ENCODE results near the gene POP7.
"Not testable (repeated sequence)": the region's sequence is repeated elsewhere in the genome, so short reads cannot be mapped to it uniquely, and the experiment has no call there.

POP7 gene

GRCh38 chr7:100705753-100706671 lies at the start of gene POP7:
Gene POP7, plus strand, starts transcription at chr7:100706121. Its CDS starts 710 bp downstream, at chr7:100706831.
- no peak for TF ChIP-seq CTCF (IDR thresholded peaks at IDR 0.05; ENCODE audit: low read depth, low read length, poor library complexity, severe bottlenecking)
- no peak for TF ChIP-seq EZH2phosphoT487 (IDR thresholded peaks at IDR 0.05; ENCODE audit: borderline replicate concordance, low read length)
- Histone ChIP-seq H3K4me2 (ENCODE audit: low read length) (peak within 1 kb of the TSS; percentile 88), H3K27ac (ENCODE audit: low read depth, low read length) (peak within 1 kb of the TSS; percentile 69), H3K4me3 (ENCODE audit: low read length) (peak within 1 kb of the TSS; percentile 90), H3K27me3 (ENCODE audit: control insufficient read depth, low read length) (peaks cover 14% of the 10 kb centered on the region; the same call in 1 of the 2 replicates), H3K36me3 (ENCODE audit: control insufficient read depth, low read length) (peaks cover 29% of the 10 kb centered on the region), H3K9me2 (replicated peaks; ENCODE audit: control insufficient read depth, low read length) (no peaks in the 10 kb centered on the region), H3K9me3 (ENCODE audit: control insufficient read depth, insufficient read depth, low read length) (no peaks in the 10 kb centered on the region), H3F3A (ENCODE audit: control insufficient read depth, insufficient read depth) (no peaks in the 10 kb centered on the region), H4K20me1 (ENCODE audit: control insufficient read depth, insufficient read depth, low read depth, low read length) (peaks cover 7% of the 10 kb centered on the region), H3K79me2 (ENCODE audit: control insufficient read depth, low read length) (peaks cover 26% of the 10 kb centered on the region), H3K4me1 (ENCODE audit: control insufficient read depth, low read length) (peaks cover 18% of the 10 kb centered on the region)

DNA sequence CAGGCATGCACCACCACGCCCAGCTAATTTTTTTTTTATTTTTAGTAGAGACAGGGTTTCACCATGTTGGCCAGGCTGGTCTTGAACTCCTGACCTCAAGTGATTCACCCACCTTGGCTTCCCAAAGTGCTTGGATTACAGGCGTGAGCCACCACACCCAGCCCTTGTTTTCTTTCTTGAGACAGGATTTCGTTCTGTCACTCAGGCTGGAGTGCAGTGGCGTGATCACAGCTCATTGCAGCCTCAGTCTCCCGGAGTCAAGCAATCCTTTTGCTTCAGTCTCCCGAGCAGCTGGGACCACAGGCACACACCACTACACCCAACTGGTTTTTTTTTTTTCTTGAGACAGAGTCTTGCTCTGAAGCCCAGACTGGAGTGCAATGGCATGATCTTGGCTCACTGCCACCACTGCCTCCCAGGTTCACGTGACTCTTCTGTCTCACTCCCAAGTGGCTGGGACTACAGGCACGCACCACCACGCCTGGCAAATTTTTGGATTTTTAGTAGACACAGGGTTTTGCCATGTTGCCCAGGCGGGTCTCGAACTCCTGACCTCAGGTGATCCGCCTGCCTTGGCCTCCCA lies 43.6 kb upstream of the POP7 start:
- H3K9me2 ChIP-seq (replicated peaks; ENCODE audit: control insufficient read depth, low read length); H3K27ac ChIP-seq (ENCODE audit: low read depth, low read length); H3K4me1 ChIP-seq (ENCODE audit: control insufficient read depth, low read length); H3K36me3 ChIP-seq (ENCODE audit: control insufficient read depth, low read length); H3F3A ChIP-seq (ENCODE audit: control insufficient read depth, insufficient read depth); H3K9me3 ChIP-seq (ENCODE audit: control insufficient read depth, insufficient read depth, low read length); H4K20me1 ChIP-seq (ENCODE audit: control insufficient read depth, insufficient read depth, low read depth, low read length); H3K4me2 ChIP-seq (ENCODE audit: low read length); H3K79me2 ChIP-seq (ENCODE audit: control insufficient read depth, low read length); H3K4me3 ChIP-seq (ENCODE audit: low read length): not testable (repeated sequence)
- H3K27me3 ChIP-seq (ENCODE audit: control insufficient read depth, low read length): peaks cover 25% of the 10 kb centered on the region

DNA sequence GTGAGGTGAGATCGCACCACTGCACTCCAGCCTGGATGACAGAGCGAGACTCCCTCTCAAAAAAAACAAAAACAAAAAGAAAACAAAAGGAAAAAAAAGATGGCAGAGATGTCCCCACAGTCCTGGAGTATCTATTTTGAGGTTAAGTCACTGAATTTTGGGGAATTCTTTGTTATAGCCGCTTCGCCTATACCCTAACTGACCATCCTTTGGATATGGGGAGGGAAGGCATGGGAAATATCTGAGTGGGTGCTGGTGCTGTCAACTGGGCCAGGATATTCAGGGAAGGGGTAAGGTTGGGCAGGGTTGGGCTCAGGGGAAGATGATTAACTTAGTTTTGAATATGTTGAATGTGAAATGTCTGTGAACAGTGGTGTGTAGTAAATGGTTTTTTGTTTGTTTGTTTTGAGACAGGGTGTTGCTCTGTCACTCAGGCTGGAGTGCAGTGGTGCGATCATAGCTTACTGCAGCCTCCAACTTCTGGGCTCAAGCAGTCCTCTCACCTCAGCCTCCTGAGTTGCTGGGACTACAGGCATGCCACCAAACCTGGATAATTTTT lies 40.7 kb upstream of the POP7 start:
- Histone ChIP-seq H3K27me3 (ENCODE audit: control insufficient read depth, low read length) (peaks cover 32% of the 10 kb centered on the region), H3K36me3 (ENCODE audit: control insufficient read depth, low read length) (no peaks in the 10 kb centered on the region), H3K4me3 (ENCODE audit: low read length) (no peak overlapping the region), H3K4me2 (ENCODE audit: low read length) (no peak overlapping the region), H4K20me1 (ENCODE audit: control insufficient read depth, insufficient read depth, low read depth, low read length) (no peaks in the 10 kb centered on the region), H3K27ac (ENCODE audit: low read depth, low read length) (no peak overlapping the region), H3K79me2 (ENCODE audit: control insufficient read depth, low read length) (no peaks in the 10 kb centered on the region), H3F3A (ENCODE audit: control insufficient read depth, insufficient read depth) (no peaks in the 10 kb centered on the region; the same call in 1 of the 2 replicates), H3K9me3 (ENCODE audit: control insufficient read depth, insufficient read depth, low read length) (no peaks in the 10 kb centered on the region), H3K4me1 (ENCODE audit: control insufficient read depth, low read length) (no peaks in the 10 kb centered on the region), H3K9me2 (replicated peaks; ENCODE audit: control insufficient read depth, low read length) (no peaks in the 10 kb centered on the region)
- TF ChIP-seq EZH2phosphoT487 (IDR thresholded peaks at IDR 0.05; ENCODE audit: borderline replicate concordance, low read length) (no peak), CTCF (IDR thresholded peaks at IDR 0.05; ENCODE audit: low read depth, low read length, poor library complexity, severe bottlenecking) (no peak)

Measured in DOHH2 (cell line).